NCI-H82 treated with DMSO at 0.1 percent for 48 hours (cell line): ENCODE results near the gene RNF212.
"Not testable (repeated sequence)": the region's sequence is repeated elsewhere in the genome, so short reads cannot be mapped to it uniquely, and the experiment has no call there.

Experiments
- DNase-seq: peaks from one replicate; lab custom pipeline; 2025; ENCODE audit not compliant: unreplicated experiment; lab: John Stamatoyannopoulos, UW

Gene RNF212

GRCh38 chr4:1113311-1114009, at the start of gene RNF212:
Gene RNF212 (minus strand): TSS chr4:1113564. CDS start chr4:1113464, 100 bp downstream.
- DNase-seq = no peak

GRCh38 chr4:1160351-1160750, 47.0 kb upstream of the RNF212 start:
- no peak for DNase-seq

- no peak for DNase-seq
Measured at GRCh38 chr4:1156069-1156468, 42.7 kb upstream of the RNF212 start.

GRCh38 chr4:1155314-1155713, 42.0 kb upstream of the RNF212 start:
- DNase-seq = no peak

GRCh38 chr4:1154523-1155182, 41.3 kb upstream of the RNF212 start:
- DNase-seq = no peak

GRCh38 chr4:1154126-1154522, 40.8 kb upstream of the RNF212 start:
- DNase-seq = no peak

GRCh38 chr4:1153567-1154090, 40.3 kb upstream of the RNF212 start:
- DNase-seq = no peak

GRCh38 chr4:1152290-1152689, 38.9 kb upstream of the RNF212 start:
- DNase-seq = no peak

GRCh38 chr4:1151541-1151940, 38.2 kb upstream of the RNF212 start:
- DNase-seq = no peak

GRCh38 chr4:1150875-1151274, 37.5 kb upstream of the RNF212 start:
- no peak for DNase-seq

- DNase-seq = no peak
Measured at GRCh38 chr4:1139860-1140259, 26.5 kb upstream of the RNF212 start.

- DNase-seq = no peak
Measured at GRCh38 chr4:1137850-1138249, 24.5 kb upstream of the RNF212 start.

GRCh38 chr4:1137063-1137776, 23.9 kb upstream of the RNF212 start:
- DNase-seq = no peak

- no peak for DNase-seq
Measured at GRCh38 chr4:1136048-1136447, 22.7 kb upstream of the RNF212 start.

- no peak for DNase-seq
Measured at GRCh38 chr4:1133033-1133432, 19.7 kb upstream of the RNF212 start.

- DNase-seq = peak; percentile 0
Measured at GRCh38 chr4:1130316-1131186, 17.2 kb upstream of the RNF212 start.

- no peak for DNase-seq
Measured at GRCh38 chr4:1126506-1126905, 13.1 kb upstream of the RNF212 start.

- not testable (repeated sequence) for DNase-seq
Measured at GRCh38 chr4:1125466-1125865, 12.1 kb upstream of the RNF212 start.

- DNase-seq = no peak
Measured at GRCh38 chr4:1124818-1125217, 11.5 kb upstream of the RNF212 start.

GRCh38 chr4:1122505-1122904, 9.1 kb upstream of the RNF212 start:
- DNase-seq = no peak

GRCh38 chr4:1116838-1117237, 3.5 kb upstream of the RNF212 start:
- no peak for DNase-seq
